Glutamatergic neuron (in vitro differentiated cells): Measurements from ENCODE around the gene YBEY. TPM values are rescaled to one million over a fixed set of nuclear protein-coding genes. Genes with fewer than 3 reads are reported as not detected.

Experiments
- DNase-seq: peaks from one replicate; pipeline ENCODE4 v3.0.0; 2022
- H3K27ac Mint-ChIP-seq: one replicate; pipeline ENCODE4 v1.8.0; 2020; ENCODE audit warnings: mild to moderate bottlenecking, mixed read lengths, inconsistent platforms; ENCODE audit not compliant: unreplicated experiment
- H3K27me3 Mint-ChIP-seq: one replicate; pipeline ENCODE4 v1.8.0; 2020; ENCODE audit warnings: mild to moderate bottlenecking, moderate library complexity, mixed read lengths, inconsistent platforms; ENCODE audit not compliant: unreplicated experiment
- H3K36me3 Mint-ChIP-seq: one replicate; pipeline ENCODE4 v1.8.0; 2020; ENCODE audit warnings: mild to moderate bottlenecking, mixed read lengths, inconsistent platforms; ENCODE audit not compliant: unreplicated experiment
- H3K4me1 Mint-ChIP-seq: one replicate; pipeline ENCODE4 v1.8.0; 2020; ENCODE audit warnings: mild to moderate bottlenecking, low read depth, mixed read lengths, inconsistent platforms; ENCODE audit not compliant: unreplicated experiment
- H3K4me3 Mint-ChIP-seq: one replicate; pipeline ENCODE4 v1.8.0; 2020; ENCODE audit warnings: mild to moderate bottlenecking, mixed read lengths, inconsistent platforms; ENCODE audit not compliant: unreplicated experiment
- H3K9me3 Mint-ChIP-seq: one replicate; pipeline ENCODE4 v1.8.0; 2020; ENCODE audit warnings: mild to moderate bottlenecking, moderate library complexity, mixed read lengths, inconsistent platforms; ENCODE audit not compliant: unreplicated experiment
- total RNA-seq: library from RNA; stranded (reverse); fragmentation: NEBNext Ultra II Directional; extraction: Animal tissue kit (Norgen Biotek cat#: 25700); gene quantifications from one replicate; pipeline ENCODE4 v1.2.1, GENCODE V29; 2021; ENCODE audit not compliant: unreplicated experiment
- TF ChIP-seq, protein P1 (sequence below): fragments of 200-600 bp; sonication (generic); IDR thresholded peaks from one replicate; pipeline ENCODE4 v1.5.0; 2021; ENCODE audit not compliant: partially characterized antibody, unreplicated experiment

Gene YBEY
- total RNA-seq, 1 donor from 2014 or later = 19.6 TPM

DNA sequence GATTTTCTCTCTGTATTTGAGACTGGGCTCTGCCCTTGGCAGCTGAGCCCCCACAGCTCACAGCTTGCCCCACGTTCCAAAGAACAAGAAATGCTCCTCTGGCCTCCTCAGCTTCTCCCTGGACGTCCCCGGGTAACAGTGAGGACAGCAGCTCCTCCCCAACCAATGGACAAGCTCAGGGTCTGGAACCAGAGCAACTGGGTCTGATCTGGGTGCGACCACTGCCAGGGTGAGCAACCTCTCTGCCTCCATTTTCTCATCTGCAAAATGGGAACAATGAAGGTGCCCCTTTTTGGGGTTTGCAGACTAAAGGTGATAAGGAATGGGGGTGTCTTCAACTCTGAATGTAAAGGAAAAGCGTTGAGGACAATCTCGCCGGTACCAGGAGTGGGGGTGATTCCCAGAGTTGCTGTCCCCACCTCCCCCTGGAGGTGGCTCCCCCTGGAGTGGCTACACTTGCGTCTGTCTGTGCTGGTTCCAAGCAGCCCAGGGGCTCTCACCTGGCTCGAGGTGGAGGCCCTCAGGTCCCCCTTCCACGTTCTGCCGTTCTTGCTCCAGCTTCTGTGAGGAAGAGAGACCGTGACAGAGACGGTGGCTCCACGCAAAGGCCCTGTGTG lies 30.7 kb downstream of the YBEY start:
- no peak overlapping the region for H3K4me3 Mint-ChIP-seq
- no peaks in the 10 kb centered on the region for H3K4me1 Mint-ChIP-seq
- H3K9me3 Mint-ChIP-seq = no peaks in the 10 kb centered on the region
- no peaks in the 10 kb centered on the region for H3K27me3 Mint-ChIP-seq
- TF ChIP-seq, protein P1, sequence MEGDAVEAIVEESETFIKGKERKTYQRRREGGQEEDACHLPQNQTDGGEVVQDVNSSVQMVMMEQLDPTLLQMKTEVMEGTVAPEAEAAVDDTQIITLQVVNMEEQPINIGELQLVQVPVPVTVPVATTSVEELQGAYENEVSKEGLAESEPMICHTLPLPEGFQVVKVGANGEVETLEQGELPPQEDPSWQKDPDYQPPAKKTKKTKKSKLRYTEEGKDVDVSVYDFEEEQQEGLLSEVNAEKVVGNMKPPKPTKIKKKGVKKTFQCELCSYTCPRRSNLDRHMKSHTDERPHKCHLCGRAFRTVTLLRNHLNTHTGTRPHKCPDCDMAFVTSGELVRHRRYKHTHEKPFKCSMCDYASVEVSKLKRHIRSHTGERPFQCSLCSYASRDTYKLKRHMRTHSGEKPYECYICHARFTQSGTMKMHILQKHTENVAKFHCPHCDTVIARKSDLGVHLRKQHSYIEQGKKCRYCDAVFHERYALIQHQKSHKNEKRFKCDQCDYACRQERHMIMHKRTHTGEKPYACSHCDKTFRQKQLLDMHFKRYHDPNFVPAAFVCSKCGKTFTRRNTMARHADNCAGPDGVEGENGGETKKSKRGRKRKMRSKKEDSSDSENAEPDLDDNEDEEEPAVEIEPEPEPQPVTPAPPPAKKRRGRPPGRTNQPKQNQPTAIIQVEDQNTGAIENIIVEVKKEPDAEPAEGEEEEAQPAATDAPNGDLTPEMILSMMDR = no peak
- no peak for DNase-seq
- no peak overlapping the region for H3K27ac Mint-ChIP-seq
- no peaks in the 10 kb centered on the region for H3K36me3 Mint-ChIP-seq

DNA sequence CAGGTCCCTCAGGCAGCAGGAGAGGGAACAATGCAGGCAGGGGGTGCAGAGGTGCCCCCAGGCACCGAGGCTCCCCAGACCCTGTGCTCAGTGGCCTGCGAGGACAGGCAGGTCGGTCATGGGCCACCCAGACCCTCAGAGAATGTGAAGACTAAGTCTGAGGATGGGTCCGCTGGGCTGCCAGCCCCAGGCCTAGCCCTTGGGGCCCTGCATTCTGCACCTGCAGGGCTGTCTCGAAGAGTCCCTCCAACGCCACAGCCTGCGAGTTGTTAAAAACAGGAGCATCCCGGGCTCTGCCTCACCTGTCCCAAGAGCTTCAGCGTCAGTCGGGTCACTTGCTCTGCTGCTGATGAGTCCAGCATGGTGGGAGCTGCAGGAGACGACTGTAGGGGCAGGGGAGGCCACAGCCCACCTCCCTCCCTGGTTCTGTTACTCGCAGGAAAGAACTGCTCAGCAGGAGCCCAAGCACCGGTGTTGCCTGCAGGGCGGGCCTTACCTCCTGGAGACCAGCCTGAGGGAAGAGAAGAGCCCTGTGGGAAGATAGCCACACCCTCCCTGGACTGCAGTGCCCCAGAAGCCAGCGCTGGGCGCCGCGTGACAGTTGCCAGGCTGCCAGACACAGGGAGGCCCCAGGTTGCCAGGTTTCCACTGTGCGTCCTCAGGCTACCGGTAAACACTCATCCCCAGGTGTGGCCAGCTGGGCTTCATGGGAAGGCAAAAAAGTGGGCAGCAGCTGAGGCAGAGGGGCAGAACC lies 31.7 kb downstream of the YBEY start:
- Mint-ChIP-seq H3K36me3 (no peaks in the 10 kb centered on the region), H3K4me1 (no peaks in the 10 kb centered on the region), H3K27ac (no peak overlapping the region), H3K4me3 (no peak overlapping the region), H3K9me3 (peaks cover 3% of the 10 kb centered on the region), H3K27me3 (peaks cover under 1% of the 10 kb centered on the region)
- no peak for DNase-seq
- TF ChIP-seq, protein P1 = no peak

- no peak for DNase-seq
- Mint-ChIP-seq H3K27me3 (peaks cover 4% of the 10 kb centered on the region), H3K27ac (no peak overlapping the region), H3K4me3 (no peak overlapping the region), H3K4me1 (no peaks in the 10 kb centered on the region), H3K36me3 (no peaks in the 10 kb centered on the region), H3K9me3 (peaks cover 7% of the 10 kb centered on the region)
- TF ChIP-seq, protein P1 = no peak
Observed at GRCh38 chr21:46318464-46318845, 32.3 kb downstream of the YBEY start.

- TF ChIP-seq, protein P1 = no peak
- H3K27me3 Mint-ChIP-seq = peaks cover 4% of the 10 kb centered on the region
- H3K27ac Mint-ChIP-seq = no peak overlapping the region
- no peak for DNase-seq
- H3K36me3 Mint-ChIP-seq = no peaks in the 10 kb centered on the region
- peaks cover 7% of the 10 kb centered on the region for H3K9me3 Mint-ChIP-seq
- H3K4me1 Mint-ChIP-seq = no peaks in the 10 kb centered on the region
- H3K4me3 Mint-ChIP-seq = no peak overlapping the region
Observed at GRCh38 chr21:46319186-46319585, 33.0 kb downstream of the YBEY start.

DNA sequence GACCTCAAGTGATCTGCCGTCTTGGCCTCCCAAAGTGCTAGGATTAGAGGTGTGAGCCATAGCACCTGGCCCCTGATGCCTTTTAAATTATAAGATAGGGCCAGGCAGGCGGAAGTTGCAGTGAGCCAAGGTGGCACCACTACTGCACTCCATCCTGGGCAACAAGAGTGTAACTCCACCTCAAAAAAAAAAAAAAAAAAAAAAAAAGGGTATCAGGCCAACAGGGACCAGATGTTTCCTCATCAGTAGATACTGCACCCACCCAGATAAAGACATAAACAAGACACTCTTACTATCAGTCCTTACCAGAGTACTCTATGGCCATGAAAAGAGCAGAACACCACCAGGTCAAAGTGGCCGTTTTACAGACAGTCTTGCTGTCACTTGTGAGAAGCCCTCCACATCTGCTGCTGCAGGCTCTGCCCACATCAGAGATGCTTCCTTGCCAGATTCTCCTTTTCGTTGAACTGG lies 34.2 kb downstream of the YBEY start:
- peaks cover under 1% of the 10 kb centered on the region for H3K36me3 Mint-ChIP-seq
- no peak overlapping the region for H3K4me3 Mint-ChIP-seq
- no peak for DNase-seq
- TF ChIP-seq, protein P1 = no peak
- H3K4me1 Mint-ChIP-seq = peaks cover under 1% of the 10 kb centered on the region
- peaks cover 9% of the 10 kb centered on the region for H3K9me3 Mint-ChIP-seq
- peaks cover 7% of the 10 kb centered on the region for H3K27me3 Mint-ChIP-seq
- H3K27ac Mint-ChIP-seq = no peak overlapping the region
